Esophagus squamous epithelium (tissue), 5 donors: ENCODE measurements around the gene NAA10. TPM values are rescaled to one million over a fixed set of nuclear protein-coding genes. Genes with fewer than 3 reads are reported as not detected.

Source experiments
- DNase-seq: peaks from one replicate; lab custom pipeline; 2025; lab: John Stamatoyannopoulos, UW
- H3K27ac ChIP-seq, 4 donors: fragments of 200-600 bp; sonication (generic); one replicate each; pipeline ENCODE4 v1.5.1; 2016 to 2019; ENCODE audit warnings: mild to moderate bottlenecking in 1 of 4
- H3K27me3 ChIP-seq, 4 donors: fragments of 200-600 bp; sonication (generic); 1 replicate in 3 of 4; 2 replicates in 1 of 4; pipeline versions ENCODE4 v1.5.1 to v1.6.0; 2017 to 2021; ENCODE audit warnings: antibody characterized with exemption in 1 of 4
- H3K36me3 ChIP-seq, 3 donors: fragments of 200-600 bp; sonication (generic); one replicate each; pipeline ENCODE4 v1.5.1; 2016 to 2019
- H3K4me1 ChIP-seq, 3 donors: fragments of 200-600 bp; sonication (generic); one replicate each; pipeline ENCODE4 v1.5.1; 2017 to 2019
- H3K4me3 ChIP-seq, 4 donors: fragments of 200-600 bp; sonication (generic); 1 replicate in 3 of 4; 2 replicates in 1 of 4; pipeline ENCODE4 v1.5.1; 2016 to 2019; ENCODE audit warnings: mild to moderate bottlenecking in 2 of 4, moderate library complexity in 1 of 4
- H3K9me3 ChIP-seq, 3 donors: fragments of 200-600 bp; sonication (generic); one replicate each; pipeline ENCODE4 v1.5.1; 2016 to 2019
- CTCF ChIP-seq, 6 experiments: fragments of 450-650 bp in 4 of 6; fragments of 200-600 bp in 2 of 6; sonication (generic) in 2 of 6; IDR thresholded peaks; one replicate each; pipeline ENCODE4 v1.5.1; 2016 to 2019; ENCODE audit warnings: antibody characterized with exemption in 6 of 6, mild to moderate bottlenecking in 4 of 6, moderate library complexity in 4 of 6
- POLR2A ChIP-seq, 4 donors: fragments of 450-650 bp; IDR thresholded peaks; one replicate each; pipeline ENCODE4 v1.6.1; 2017; ENCODE audit warnings: antibody characterized with exemption in 4 of 4, mild to moderate bottlenecking in 4 of 4, moderate library complexity in 3 of 4
- WGBS, 2 donors: methylation state at CpG; one replicate each; pipeline ENCODE4 v1.1.5; 2018; 5-methylcytosine and 5-hydroxymethylcytosine counted together
- intact Hi-C: fragments of 100-400 bp; cut with DNase I; formaldehyde crosslinking; loops from one replicate; pipeline ENCODE4 v1.15.0; 2022
- total RNA-seq, 4 donors: library from RNA; depleted of rRNA; stranded (reverse); fragments of >200 nt; gene quantifications; one replicate each; pipeline ENCODE4 v1.1.0, GENCODE V29; 2016
- donor health status: DM: yes; HTN: yes; CAD: no.

The NAA10 gene
- total RNA-seq, 4 donors from 2014 or later = 42.5 to 92.5 (median 87.6) TPM

- Histone ChIP-seq H3K4me1 (peaks cover 0 to 17% (median 0%) of the 10 kb centered on the region in 3 donors), H3K4me3 (no peak overlapping the region), H3K36me3 (peaks cover 21 to 84% (median 51%) of the 10 kb centered on the region in 3 donors), H3K27ac (no peak overlapping the region), H3K27me3 (no peaks in the 10 kb centered on the region), H3K9me3 (no peaks in the 10 kb centered on the region)
- no peak for DNase-seq
- TF ChIP-seq POLR2A (IDR thresholded peaks at IDR 0.05) (no peak), CTCF (IDR thresholded peaks at IDR 0.05) (no peak)
- WGBS, 2 donors = 68 to 95% methylated on average over 3 of the region's 11 CpGs
- intact Hi-C loops = no loop called here
These were observed 26.5 kb upstream of the NAA10 start for GRCh38 chrX:153961292-153961691.

GRCh38 chrX:153960786-153961185 is 25.9 kb upstream of the NAA10 start:
- intact Hi-C loops = no loop called here
- H3K27ac ChIP-seq = no peak overlapping the region
- TF ChIP-seq POLR2A (IDR thresholded peaks at IDR 0.05) (no peak), CTCF (IDR thresholded peaks at IDR 0.05) (no peak)
- 90 to 93% methylated on average over 6 to 8 of the region's 22 CpGs for WGBS, 2 donors
- no peak overlapping the region for H3K4me3 ChIP-seq
- no peaks in the 10 kb centered on the region for H3K9me3 ChIP-seq
- H3K4me1 ChIP-seq = peaks cover 0 to 12% (median 0%) of the 10 kb centered on the region in 3 donors
- H3K36me3 ChIP-seq = peaks cover 21 to 89% (median 55%) of the 10 kb centered on the region in 3 donors
- no peak for DNase-seq
- H3K27me3 ChIP-seq = no peaks in the 10 kb centered on the region

- Histone ChIP-seq H3K27ac (no peak overlapping the region), H3K4me1 (peaks cover 0 to 5% (median 0%) of the 10 kb centered on the region in 3 donors), H3K4me3 (no peak overlapping the region), H3K27me3 (no peaks in the 10 kb centered on the region), H3K36me3 (peaks cover 21 to 96% (median 55%) of the 10 kb centered on the region in 3 donors), H3K9me3 (no peaks in the 10 kb centered on the region)
- no peak for TF ChIP-seq POLR2A (IDR thresholded peaks at IDR 0.05)
- no peak for TF ChIP-seq CTCF (IDR thresholded peaks at IDR 0.05)
- WGBS, 2 donors = 93 to 100% methylated on average over 3 to 4 of the region's 16 CpGs
- DNase-seq = no peak
- intact Hi-C loops = no loop called here
These were observed 25.2 kb upstream of the NAA10 start for GRCh38 chrX:153960077-153960476.

- TF ChIP-seq CTCF (IDR thresholded peaks at IDR 0.05) (no peak), POLR2A (IDR thresholded peaks at IDR 0.05) (no peak)
- Histone ChIP-seq H3K27ac (no peak overlapping the region), H3K4me1 (peaks cover 0 to under 1% (median 0%) of the 10 kb centered on the region in 3 donors), H3K4me3 (no peak overlapping the region), H3K9me3 (no peaks in the 10 kb centered on the region), H3K27me3 (no peaks in the 10 kb centered on the region), H3K36me3 (peaks cover 21 to 100% (median 55%) of the 10 kb centered on the region in 3 donors)
- no peak for DNase-seq
- intact Hi-C loops = no loop called here
- no CpG with 5 or more reads among the region's 15 CpGs for WGBS, 2 donors
These were observed 24.8 kb upstream of the NAA10 start for GRCh38 chrX:153959649-153960048.

GRCh38 chrX:153958605-153959004 is 23.8 kb upstream of the NAA10 start:
- no peak overlapping the region for H3K27ac ChIP-seq
- H3K27me3 ChIP-seq = no peaks in the 10 kb centered on the region
- H3K9me3 ChIP-seq = no peaks in the 10 kb centered on the region
- intact Hi-C loops = no loop called here
- peaks cover 0 to 2% (median 0%) of the 10 kb centered on the region in 3 donors for H3K4me1 ChIP-seq
- no peak for DNase-seq
- H3K4me3 ChIP-seq = no peak overlapping the region
- no peak for TF ChIP-seq CTCF (IDR thresholded peaks at IDR 0.05)
- H3K36me3 ChIP-seq = peaks cover 23 to 100% (median 53%) of the 10 kb centered on the region in 3 donors
- WGBS, 2 donors = no CpG with 5 or more reads among the region's 14 CpGs
